Hepatocyte (in vitro differentiated cells): ENCODE data around the gene KBTBD8. TPM values are rescaled to one million over a fixed set of nuclear protein-coding genes. Genes with fewer than 3 reads are reported as not detected.

Source experiments
- DNase-seq: peaks from one replicate; pipeline ENCODE4 v3.0.0-alpha.2; 2016; ENCODE audit warnings: low spot score
- H2AFZ ChIP-seq: fragments of 200-600 bp; sonication (generic); 2 replicates; pipeline ENCODE4 v1.6.0; 2016; ENCODE audit warnings: antibody characterized with exemption, mild to moderate bottlenecking
- H3K27ac ChIP-seq: fragments of 200-600 bp; sonication (generic); 2 replicates; pipeline ENCODE4 v1.5.1; 2016; ENCODE audit warnings: mild to moderate bottlenecking
- H3K27me3 ChIP-seq: fragments of 200-600 bp; sonication (generic); 2 replicates; pipeline ENCODE4 v1.6.1; 2016
- H3K36me3 ChIP-seq: fragments of 200-600 bp; sonication (generic); replicated peaks from 2 replicates; pipeline ENCODE4 v1.5.1; 2016; ENCODE audit warnings: low read depth; ENCODE audit not compliant: insufficient read depth
- H3K4me1 ChIP-seq: fragments of 200-600 bp; sonication (generic); 2 replicates; pipeline ENCODE4 v1.5.1; 2016; ENCODE audit warnings: mild to moderate bottlenecking, moderate library complexity; ENCODE audit not compliant: insufficient read depth
- H3K4me2 ChIP-seq: fragments of 200-600 bp; sonication (generic); 2 replicates; pipeline ENCODE4 v1.6.0; 2016
- H3K4me3 ChIP-seq: fragments of 200-600 bp; sonication (generic); 2 replicates; pipeline ENCODE4 v1.5.1; 2016; ENCODE audit warnings: mild to moderate bottlenecking
- H3K79me2 ChIP-seq: fragments of 200-600 bp; sonication (generic); 2 replicates; pipeline ENCODE4 v1.6.0; 2017; ENCODE audit warnings: mild to moderate bottlenecking
- H3K9me2 ChIP-seq: fragments of 200-600 bp; sonication (generic); replicated peaks from 2 replicates; pipeline ENCODE4 v1.6.0; 2017; ENCODE audit warnings: mild to moderate bottlenecking; ENCODE audit not compliant: insufficient read depth
- H3K9me3 ChIP-seq: fragments of 200-600 bp; sonication (generic); 2 replicates; pipeline ENCODE4 v1.5.1; 2016; ENCODE audit warnings: low read depth, mild to moderate bottlenecking
- H4K20me1 ChIP-seq: fragments of 200-600 bp; sonication (generic); 2 replicates; pipeline ENCODE4 v1.6.0; 2016; ENCODE audit warnings: mild to moderate bottlenecking; ENCODE audit not compliant: insufficient read depth, poor library complexity, severe bottlenecking
- EZH2 ChIP-seq: fragments of 200-600 bp; sonication (generic); IDR thresholded peaks from 2 replicates; pipeline ENCODE4 v1.6.1; 2016; ENCODE audit warnings: antibody characterized with exemption, mild to moderate bottlenecking, borderline replicate concordance
- EZH2phosphoT487 ChIP-seq: fragments of 200-600 bp; sonication (generic); IDR thresholded peaks from one replicate; pipeline ENCODE4 v1.6.1; 2018; ENCODE audit warnings: antibody characterized with exemption, mild to moderate bottlenecking, low read depth, moderate library complexity; ENCODE audit not compliant: unreplicated experiment, severe bottlenecking
- WGBS: methylation state at CpG from one replicate; pipeline ENCODE4 v1.1.6; 2016; ENCODE audit warnings: low lambda C conversion rate; ENCODE audit errors: missing lambda C conversion rate; 5-methylcytosine and 5-hydroxymethylcytosine counted together
- polyA plus RNA-seq: library from polyadenylated mRNA; unstranded; fragments of >200 nt; fragmentation: Nextera tagmentation; extraction: Ambion mirVana; gene quantifications from 2 replicates; pipeline ENCODE4 v1.2.1, GENCODE V29; 2016
- total RNA-seq: library from RNA; depleted of rRNA; stranded (reverse); fragments of >200 nt; gene quantifications from 2 replicates; pipeline ENCODE4 v1.2.3, GENCODE V29; 2014
- TF ChIP-seq, protein P1 (sequence below): fragments of 200-600 bp; sonication (generic); IDR thresholded peaks from 2 replicates; pipeline ENCODE4 v1.5.1; 2016; ENCODE audit warnings: antibody characterized with exemption, mild to moderate bottlenecking; ENCODE audit not compliant: poor library complexity

Gene KBTBD8
- total and polyA plus RNA-seq, 2 experiments from 2014 or later, result 3.9 to 14.2 TPM

DNA sequence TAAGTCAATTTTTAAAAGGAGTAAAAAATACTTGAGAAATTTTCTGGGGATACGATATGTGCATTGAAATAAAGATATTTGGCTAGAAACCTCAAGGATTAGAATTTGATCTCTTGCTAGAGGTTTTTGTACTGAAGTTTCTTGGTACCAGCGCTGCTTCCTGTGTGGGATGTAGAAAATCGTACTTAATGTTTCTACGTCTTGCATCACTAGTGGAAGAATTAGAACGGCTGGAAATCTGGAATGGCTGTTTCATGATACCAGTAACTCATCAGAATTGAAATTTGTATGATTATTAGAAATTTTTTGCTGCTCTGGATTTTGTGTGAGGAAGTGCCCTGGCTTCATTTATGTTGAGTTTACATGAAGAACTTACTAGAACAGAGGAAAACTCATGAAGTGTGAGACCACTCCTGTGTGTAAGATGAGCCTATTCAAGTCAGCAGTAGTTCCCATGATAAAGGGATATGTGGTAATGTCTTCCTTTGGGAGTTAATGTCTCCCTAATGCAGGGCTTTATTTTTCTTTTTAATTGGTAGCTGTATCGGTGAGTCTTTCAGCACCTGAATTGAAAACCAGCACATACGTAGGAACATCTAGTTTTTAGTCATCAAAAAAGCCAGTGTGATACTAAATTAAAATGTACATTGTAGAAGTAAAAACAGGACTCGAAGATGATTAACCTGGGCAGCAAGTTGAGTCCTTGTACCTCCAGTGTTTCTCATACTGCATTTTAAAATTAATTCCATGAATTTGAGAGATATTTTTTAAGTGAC lies 3.2 kb downstream of the KBTBD8 start:
- 93% methylated on average over 8 of the region's 8 CpGs for WGBS
- Histone ChIP-seq H3K36me3 (no peaks in the 10 kb centered on the region), H3K4me2 (no peak overlapping the region)

GRCh38 chr3:67005974-67006373 lies 7.9 kb downstream of the KBTBD8 start:
- H4K20me1 ChIP-seq, result no peaks in the 10 kb centered on the region
- TF ChIP-seq EZH2phosphoT487, result no peak
- TF ChIP-seq EZH2, result no peak
- TF ChIP-seq, protein P1, sequence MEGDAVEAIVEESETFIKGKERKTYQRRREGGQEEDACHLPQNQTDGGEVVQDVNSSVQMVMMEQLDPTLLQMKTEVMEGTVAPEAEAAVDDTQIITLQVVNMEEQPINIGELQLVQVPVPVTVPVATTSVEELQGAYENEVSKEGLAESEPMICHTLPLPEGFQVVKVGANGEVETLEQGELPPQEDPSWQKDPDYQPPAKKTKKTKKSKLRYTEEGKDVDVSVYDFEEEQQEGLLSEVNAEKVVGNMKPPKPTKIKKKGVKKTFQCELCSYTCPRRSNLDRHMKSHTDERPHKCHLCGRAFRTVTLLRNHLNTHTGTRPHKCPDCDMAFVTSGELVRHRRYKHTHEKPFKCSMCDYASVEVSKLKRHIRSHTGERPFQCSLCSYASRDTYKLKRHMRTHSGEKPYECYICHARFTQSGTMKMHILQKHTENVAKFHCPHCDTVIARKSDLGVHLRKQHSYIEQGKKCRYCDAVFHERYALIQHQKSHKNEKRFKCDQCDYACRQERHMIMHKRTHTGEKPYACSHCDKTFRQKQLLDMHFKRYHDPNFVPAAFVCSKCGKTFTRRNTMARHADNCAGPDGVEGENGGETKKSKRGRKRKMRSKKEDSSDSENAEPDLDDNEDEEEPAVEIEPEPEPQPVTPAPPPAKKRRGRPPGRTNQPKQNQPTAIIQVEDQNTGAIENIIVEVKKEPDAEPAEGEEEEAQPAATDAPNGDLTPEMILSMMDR, result no peak
- H3K36me3 ChIP-seq, result no peaks in the 10 kb centered on the region
- no peaks in the 10 kb centered on the region for H3K9me3 ChIP-seq
- H3K27ac ChIP-seq, result peak overlapping the region; percentile 1
- 91% methylated on average over 1 of the region's 1 CpG for WGBS
- H3K4me1 ChIP-seq, result no peaks in the 10 kb centered on the region
- peaks cover 3% of the 10 kb centered on the region for H3K79me2 ChIP-seq
- H3K4me2 ChIP-seq, result no peak overlapping the region
- H3K27me3 ChIP-seq, result no peaks in the 10 kb centered on the region
- no peak for DNase-seq
- H3K9me2 ChIP-seq, result no peaks in the 10 kb centered on the region
- no peak overlapping the region for H3K4me3 ChIP-seq
- no peak overlapping the region for H2AFZ ChIP-seq

More for the DNA sequence above, 3.2 kb downstream of the KBTBD8 start:
- H4K20me1 ChIP-seq, result no peaks in the 10 kb centered on the region
- peaks cover 5% of the 10 kb centered on the region for H3K79me2 ChIP-seq
- no peak overlapping the region for H3K4me3 ChIP-seq
- H3K27ac ChIP-seq, result no peak overlapping the region
- peaks cover 4% of the 10 kb centered on the region for H3K4me1 ChIP-seq
- no peak for TF ChIP-seq EZH2phosphoT487
- TF ChIP-seq, protein P1, result no peak
- no peak for TF ChIP-seq EZH2
- H3K27me3 ChIP-seq, result no peaks in the 10 kb centered on the region
- DNase-seq, result no peak
- H3K9me3 ChIP-seq, result no peaks in the 10 kb centered on the region
- no peak overlapping the region for H2AFZ ChIP-seq
- no peaks in the 10 kb centered on the region for H3K9me2 ChIP-seq

GRCh38 chr3:67006460-67006859 lies 8.4 kb downstream of the KBTBD8 start:
- Histone ChIP-seq H2AFZ (no peak overlapping the region), H3K4me1 (no peaks in the 10 kb centered on the region), H3K27ac (peak overlapping the region; percentile 1), H3K36me3 (no peaks in the 10 kb centered on the region), H4K20me1 (no peaks in the 10 kb centered on the region), H3K9me2 (no peaks in the 10 kb centered on the region), H3K27me3 (no peaks in the 10 kb centered on the region), H3K79me2 (peaks cover 3% of the 10 kb centered on the region), H3K9me3 (no peaks in the 10 kb centered on the region), H3K4me3 (no peak overlapping the region), H3K4me2 (no peak overlapping the region)
- TF ChIP-seq EZH2 (no peak), EZH2phosphoT487 (no peak)
- TF ChIP-seq, protein P1, result no peak
- WGBS, result 52% methylated on average over 5 of the region's 5 CpGs
- no peak for DNase-seq
